HEK293 (cell line): ENCODE results near the gene HYOU1.
A peak's percentile ranks its signal among the peaks of the same experiment; 100 is the strongest.

ENCODE experiments used
- BCL11B ChIP-seq: fragments of 450-650 bp; formaldehyde crosslinking; IDR thresholded peaks from 2 replicates; pipeline ENCODE4 v1.5.1; 2016; ENCODE audit warnings: low read depth, missing biosample characterization, missing genetic modification characterization
- EGR2 ChIP-seq: fragments of 450-650 bp; formaldehyde crosslinking; IDR thresholded peaks from 2 replicates; pipeline ENCODE4 v1.5.1; 2016; ENCODE audit warnings: low read depth, missing biosample characterization, missing genetic modification characterization
- GLIS1 ChIP-seq: fragments of 450-650 bp; formaldehyde crosslinking; IDR thresholded peaks from 2 replicates; pipeline ENCODE4 v1.5.1; 2016; ENCODE audit warnings: missing biosample characterization, missing genetic modification characterization
- GLIS2 ChIP-seq: fragments of 450-650 bp; formaldehyde crosslinking; IDR thresholded peaks from 2 replicates; pipeline ENCODE4 v1.5.1; 2016; ENCODE audit warnings: missing biosample characterization, missing genetic modification characterization
- KLF16 ChIP-seq: fragments of 450-650 bp; formaldehyde crosslinking; IDR thresholded peaks from 2 replicates; pipeline ENCODE4 v1.5.1; 2017; ENCODE audit warnings: missing biosample characterization, missing genetic modification characterization
- MZF1 ChIP-seq: fragments of 450-650 bp; formaldehyde crosslinking; IDR thresholded peaks from 2 replicates; pipeline ENCODE4 v1.5.1; 2017; ENCODE audit warnings: missing biosample characterization, missing genetic modification characterization, borderline replicate concordance
- SALL2 ChIP-seq: fragments of 450-650 bp; formaldehyde crosslinking; IDR thresholded peaks from 2 replicates; pipeline ENCODE4 v1.5.0; 2017; ENCODE audit warnings: missing biosample characterization, mild to moderate bottlenecking, missing genetic modification characterization, borderline replicate concordance
- SP2 ChIP-seq: fragments of 450-650 bp; formaldehyde crosslinking; IDR thresholded peaks from 2 replicates; pipeline ENCODE4 v1.5.1; 2016; ENCODE audit warnings: missing biosample characterization, missing genetic modification characterization
- ZEB2 ChIP-seq: fragments of 450-650 bp; formaldehyde crosslinking; IDR thresholded peaks from 2 replicates; pipeline ENCODE4 v1.5.1; 2016; ENCODE audit warnings: missing biosample characterization, missing genetic modification characterization
- ZFP37 ChIP-seq: fragments of 450-650 bp; formaldehyde crosslinking; IDR thresholded peaks from 2 replicates; pipeline ENCODE4 v1.5.1; 2016; ENCODE audit warnings: missing biosample characterization, missing genetic modification characterization
- ZFP41 ChIP-seq: fragments of 450-650 bp; formaldehyde crosslinking; IDR thresholded peaks from 2 replicates; pipeline ENCODE4 v1.5.1; 2016; ENCODE audit warnings: missing biosample characterization, missing genetic modification characterization, borderline replicate concordance
- ZNF140 ChIP-seq: fragments of 450-650 bp; formaldehyde crosslinking; IDR thresholded peaks from 2 replicates; pipeline ENCODE4 v1.5.1; 2016; ENCODE audit warnings: missing biosample characterization, missing genetic modification characterization
- ZNF157 ChIP-seq: fragments of 450-650 bp; formaldehyde crosslinking; IDR thresholded peaks from 2 replicates; pipeline ENCODE4 v1.5.1; 2016; ENCODE audit warnings: missing biosample characterization, missing genetic modification characterization
- ZNF2 ChIP-seq: fragments of 450-650 bp; formaldehyde crosslinking; IDR thresholded peaks from 2 replicates; pipeline ENCODE4 v1.5.1; 2016; ENCODE audit warnings: missing biosample characterization, missing genetic modification characterization
- ZNF211 ChIP-seq: fragments of 450-650 bp; formaldehyde crosslinking; IDR thresholded peaks from 2 replicates; pipeline ENCODE4 v1.5.1; 2016; ENCODE audit warnings: low read depth, missing biosample characterization, missing genetic modification characterization
- ZNF239 ChIP-seq: fragments of 450-650 bp; formaldehyde crosslinking; IDR thresholded peaks from 2 replicates; pipeline ENCODE4 v1.5.1; 2016; ENCODE audit warnings: missing biosample characterization, missing genetic modification characterization
- ZNF335 ChIP-seq: fragments of 450-650 bp; formaldehyde crosslinking; conservative IDR thresholded peaks from 2 replicates; pipeline ENCODE4 v1.5.1; 2016; ENCODE audit warnings: missing biosample characterization, missing genetic modification characterization
- ZNF341 ChIP-seq: fragments of 450-650 bp; formaldehyde crosslinking; IDR thresholded peaks from 2 replicates; pipeline ENCODE4; 2016; ENCODE audit warnings: low read depth, missing biosample characterization, missing genetic modification characterization
- ZNF366 ChIP-seq: fragments of 450-650 bp; formaldehyde crosslinking; conservative IDR thresholded peaks from 2 replicates; pipeline ENCODE4 v1.5.1; 2016; ENCODE audit warnings: missing biosample characterization, missing genetic modification characterization
- ZNF433 ChIP-seq: fragments of 450-650 bp; formaldehyde crosslinking; IDR thresholded peaks from 2 replicates; pipeline ENCODE4 v1.5.1; 2016; ENCODE audit warnings: missing biosample characterization, missing genetic modification characterization, low read depth
- ZNF510 ChIP-seq: fragments of 450-650 bp; formaldehyde crosslinking; IDR thresholded peaks from 2 replicates; pipeline ENCODE4 v1.5.1; 2018; ENCODE audit warnings: mild to moderate bottlenecking, missing genetic modification characterization, missing biosample characterization; ENCODE audit not compliant: insufficient replicate concordance
- ZNF561 ChIP-seq: fragments of 450-650 bp; IDR thresholded peaks from 2 replicates; pipeline ENCODE4 v1.5.1; 2018; ENCODE audit warnings: missing biosample characterization, missing genetic modification characterization, borderline replicate concordance
- ZNF664 ChIP-seq: fragments of 450-650 bp; formaldehyde crosslinking; IDR thresholded peaks from 2 replicates; pipeline ENCODE4 v1.5.1; 2016; ENCODE audit warnings: missing biosample characterization, missing genetic modification characterization
- ZNF670 ChIP-seq: fragments of 450-650 bp; formaldehyde crosslinking; IDR thresholded peaks from 2 replicates; pipeline ENCODE4 v1.5.1; 2016; ENCODE audit warnings: missing biosample characterization, missing genetic modification characterization, low read depth
- ZNF747 ChIP-seq: fragments of 450-650 bp; formaldehyde crosslinking; IDR thresholded peaks from 2 replicates; pipeline ENCODE4 v1.5.1; 2016; ENCODE audit warnings: missing biosample characterization, missing genetic modification characterization
- ZNF768 ChIP-seq: fragments of 450-650 bp; formaldehyde crosslinking; IDR thresholded peaks from 2 replicates; pipeline ENCODE4 v1.5.1; 2018; ENCODE audit warnings: missing biosample characterization, mild to moderate bottlenecking, missing genetic modification characterization
- ZNF776 ChIP-seq: fragments of 450-650 bp; formaldehyde crosslinking; IDR thresholded peaks from 2 replicates; pipeline ENCODE4 v1.5.0; 2017; ENCODE audit warnings: missing biosample characterization, missing genetic modification characterization, borderline replicate concordance
- ZNF792 ChIP-seq: fragments of 450-650 bp; formaldehyde crosslinking; IDR thresholded peaks from 2 replicates; pipeline ENCODE4 v1.5.1; 2016; ENCODE audit warnings: missing biosample characterization, missing genetic modification characterization
- TF ChIP-seq, protein P1 (sequence below): sonication (generic); formaldehyde crosslinking; IDR thresholded peaks from 2 replicates; pipeline ENCODE4 v1.8.1; 2022; ENCODE audit warnings: mild to moderate bottlenecking, moderate library complexity, missing genetic modification reagents
- TF ChIP-seq, protein P2 (sequence below): fragments of 450-650 bp; formaldehyde crosslinking; IDR thresholded peaks from 2 replicates; pipeline ENCODE4 v1.5.1; 2016; ENCODE audit warnings: missing biosample characterization, missing genetic modification characterization
- TF ChIP-seq, protein P3 (sequence below): fragments of 450-650 bp; formaldehyde crosslinking; IDR thresholded peaks from 2 replicates; pipeline ENCODE4 v1.5.1; 2016; ENCODE audit warnings: missing biosample characterization, missing genetic modification characterization
- TF ChIP-seq, protein P4 (sequence below): fragments of 450-650 bp; formaldehyde crosslinking; IDR thresholded peaks from 2 replicates; pipeline ENCODE4 v1.5.1; 2017; ENCODE audit warnings: missing biosample characterization, missing genetic modification characterization
- TF ChIP-seq, protein P5 (sequence below): fragments of 450-650 bp; formaldehyde crosslinking; IDR thresholded peaks from 2 replicates; pipeline ENCODE4 v1.5.1; 2016; ENCODE audit warnings: missing biosample characterization, missing genetic modification characterization

HYOU1 gene

DNA sequence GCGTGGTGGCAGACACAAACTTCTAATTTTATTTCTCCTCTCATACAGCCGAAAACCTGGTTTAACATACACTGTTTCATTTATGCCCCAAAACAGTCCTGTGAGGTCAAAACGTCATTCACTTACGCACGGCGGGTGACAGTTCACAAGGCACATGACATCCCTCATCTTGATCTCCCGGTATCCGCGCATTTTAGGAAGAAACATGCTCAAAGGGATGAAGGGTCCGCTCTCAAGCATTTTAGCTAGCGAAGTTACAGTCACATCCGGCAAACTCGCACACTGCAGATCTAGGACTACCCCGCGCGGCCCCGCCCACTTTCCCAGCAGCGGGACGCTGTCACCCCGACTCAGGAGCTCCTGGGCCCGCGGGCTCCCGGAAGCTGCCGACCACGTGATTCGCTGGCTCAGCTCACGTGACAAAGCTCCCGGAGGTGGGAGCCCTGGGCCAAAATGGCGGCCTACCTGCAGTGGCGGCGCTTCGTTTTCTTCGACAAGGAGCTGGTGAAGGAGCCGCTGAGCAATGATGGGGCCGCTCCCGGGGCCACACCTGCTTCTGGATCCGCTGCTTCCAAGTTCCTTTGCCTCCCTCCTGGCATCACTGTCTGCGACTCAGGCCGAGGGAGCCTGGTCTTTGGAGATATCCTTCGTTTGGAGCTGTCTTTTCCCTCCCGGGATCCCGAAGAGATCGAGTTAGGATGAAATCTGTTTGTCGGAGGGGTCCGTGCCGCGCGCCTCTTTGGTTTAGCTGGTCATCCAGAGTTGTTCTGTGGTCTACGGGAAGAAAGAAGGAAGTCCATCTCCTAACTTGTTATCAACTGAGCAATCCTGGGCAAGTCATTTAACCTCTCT, 10.6 kb upstream of the HYOU1 start, which contains the start of gene VPS11 (continued):
- TF ChIP-seq ZNF2 (tag by site-specific recombination) (no peak), SALL2 (tag by site-specific recombination) (no peak), MZF1 (no peak), ZNF335 (tag by site-specific recombination) (peak; percentile 78), ZNF211 (tag by site-specific recombination) (no peak), ZNF239 (tag by site-specific recombination) (no peak), ZNF157 (tag by site-specific recombination) (no peak), ZNF366 (tag by site-specific recombination) (no peak), ZNF747 (tag by site-specific recombination) (no peak), ZNF776 (tag by site-specific recombination) (no peak), ZFP37 (no peak), ZNF561 (tag by site-specific recombination) (peak; percentile 84; the same call in 1 of the 2 replicates), BCL11B (tag by site-specific recombination) (no peak), ZNF664 (tag by site-specific recombination) (no peak), EGR2 (tag by site-specific recombination) (no peak), ZEB2 (tag by site-specific recombination) (no peak; the same call in none of the 2 replicates), GLIS2 (tag by site-specific recombination) (no peak), GLIS1 (tag by site-specific recombination) (peak; percentile 39; the same call in 1 of the 2 replicates), ZNF792 (tag by site-specific recombination) (no peak), ZNF341 (no peak), ZNF670 (tag by site-specific recombination) (no peak), ZFP41 (tag by site-specific recombination) (no peak), ZNF768 (tag by site-specific recombination) (no peak), KLF16 (peak; percentile 75), ZNF433 (no peak), SP2 (tag by site-specific recombination) (peak; percentile 81), ZNF510 (tag by site-specific recombination) (no peak), ZNF140 (tag by site-specific recombination) (no peak)
- TF ChIP-seq, protein P1, sequence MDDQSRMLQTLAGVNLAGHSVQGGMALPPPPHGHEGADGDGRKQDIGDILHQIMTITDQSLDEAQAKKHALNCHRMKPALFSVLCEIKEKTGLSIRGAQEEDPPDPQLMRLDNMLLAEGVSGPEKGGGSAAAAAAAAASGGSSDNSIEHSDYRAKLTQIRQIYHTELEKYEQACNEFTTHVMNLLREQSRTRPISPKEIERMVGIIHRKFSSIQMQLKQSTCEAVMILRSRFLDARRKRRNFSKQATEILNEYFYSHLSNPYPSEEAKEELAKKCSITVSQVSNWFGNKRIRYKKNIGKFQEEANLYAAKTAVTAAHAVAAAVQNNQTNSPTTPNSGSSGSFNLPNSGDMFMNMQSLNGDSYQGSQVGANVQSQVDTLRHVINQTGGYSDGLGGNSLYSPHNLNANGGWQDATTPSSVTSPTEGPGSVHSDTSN, result no peak
- TF ChIP-seq, protein P2, sequence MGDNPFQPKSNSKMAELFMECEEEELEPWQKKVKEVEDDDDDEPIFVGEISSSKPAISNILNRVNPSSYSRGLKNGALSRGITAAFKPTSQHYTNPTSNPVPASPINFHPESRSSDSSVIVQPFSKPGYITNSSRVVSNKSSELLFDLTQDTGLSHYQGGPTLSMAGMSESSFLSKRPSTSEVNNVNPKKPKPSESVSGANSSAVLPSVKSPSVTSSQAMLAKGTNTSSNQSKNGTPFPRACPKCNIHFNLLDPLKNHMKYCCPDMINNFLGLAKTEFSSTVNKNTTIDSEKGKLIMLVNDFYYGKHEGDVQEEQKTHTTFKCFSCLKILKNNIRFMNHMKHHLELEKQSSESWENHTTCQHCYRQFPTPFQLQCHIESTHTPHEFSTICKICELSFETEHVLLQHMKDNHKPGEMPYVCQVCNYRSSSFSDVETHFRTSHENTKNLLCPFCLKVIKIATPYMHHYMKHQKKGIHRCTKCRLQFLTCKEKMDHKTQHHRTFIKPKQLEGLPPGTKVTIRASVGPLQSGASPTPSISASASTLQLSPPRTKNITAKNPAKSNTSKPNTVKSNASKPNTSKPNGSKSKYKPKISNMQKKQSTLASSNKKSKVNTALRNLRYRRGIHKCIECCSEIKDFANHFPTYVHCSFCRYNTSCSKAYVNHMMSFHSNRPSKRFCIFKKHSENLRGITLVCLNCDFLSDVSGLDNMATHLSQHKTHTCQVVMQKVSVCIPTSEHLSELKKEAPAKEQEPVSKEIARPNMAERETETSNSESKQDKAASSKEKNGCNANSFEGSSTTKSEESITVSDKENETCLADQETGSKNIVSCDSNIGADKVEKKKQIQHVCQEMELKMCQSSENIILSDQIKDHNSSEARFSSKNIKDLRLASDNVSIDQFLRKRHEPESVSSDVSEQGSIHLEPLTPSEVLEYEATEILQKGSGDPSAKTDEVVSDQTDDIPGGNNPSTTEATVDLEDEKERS (tag by site-specific recombination), result no peak
- TF ChIP-seq, protein P3, sequence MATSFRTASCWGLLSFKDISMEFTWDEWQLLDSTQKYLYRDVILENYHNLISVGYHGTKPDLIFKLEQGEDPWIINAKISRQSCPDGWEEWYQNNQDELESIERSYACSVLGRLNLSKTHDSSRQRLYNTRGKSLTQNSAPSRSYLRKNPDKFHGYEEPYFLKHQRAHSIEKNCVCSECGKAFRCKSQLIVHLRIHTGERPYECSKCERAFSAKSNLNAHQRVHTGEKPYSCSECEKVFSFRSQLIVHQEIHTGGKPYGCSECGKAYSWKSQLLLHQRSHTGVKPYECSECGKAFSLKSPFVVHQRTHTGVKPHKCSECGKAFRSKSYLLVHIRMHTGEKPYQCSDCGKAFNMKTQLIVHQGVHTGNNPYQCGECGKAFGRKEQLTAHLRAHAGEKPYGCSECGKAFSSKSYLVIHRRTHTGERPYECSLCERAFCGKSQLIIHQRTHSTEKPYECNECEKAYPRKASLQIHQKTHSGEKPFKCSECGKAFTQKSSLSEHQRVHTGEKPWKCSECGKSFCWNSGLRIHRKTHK (tag by site-specific recombination), result no peak
- TF ChIP-seq, protein P4, sequence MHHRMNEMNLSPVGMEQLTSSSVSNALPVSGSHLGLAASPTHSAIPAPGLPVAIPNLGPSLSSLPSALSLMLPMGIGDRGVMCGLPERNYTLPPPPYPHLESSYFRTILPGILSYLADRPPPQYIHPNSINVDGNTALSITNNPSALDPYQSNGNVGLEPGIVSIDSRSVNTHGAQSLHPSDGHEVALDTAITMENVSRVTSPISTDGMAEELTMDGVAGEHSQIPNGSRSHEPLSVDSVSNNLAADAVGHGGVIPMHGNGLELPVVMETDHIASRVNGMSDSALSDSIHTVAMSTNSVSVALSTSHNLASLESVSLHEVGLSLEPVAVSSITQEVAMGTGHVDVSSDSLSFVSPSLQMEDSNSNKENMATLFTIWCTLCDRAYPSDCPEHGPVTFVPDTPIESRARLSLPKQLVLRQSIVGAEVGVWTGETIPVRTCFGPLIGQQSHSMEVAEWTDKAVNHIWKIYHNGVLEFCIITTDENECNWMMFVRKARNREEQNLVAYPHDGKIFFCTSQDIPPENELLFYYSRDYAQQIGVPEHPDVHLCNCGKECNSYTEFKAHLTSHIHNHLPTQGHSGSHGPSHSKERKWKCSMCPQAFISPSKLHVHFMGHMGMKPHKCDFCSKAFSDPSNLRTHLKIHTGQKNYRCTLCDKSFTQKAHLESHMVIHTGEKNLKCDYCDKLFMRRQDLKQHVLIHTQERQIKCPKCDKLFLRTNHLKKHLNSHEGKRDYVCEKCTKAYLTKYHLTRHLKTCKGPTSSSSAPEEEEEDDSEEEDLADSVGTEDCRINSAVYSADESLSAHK, result no peak
- TF ChIP-seq, protein P5, sequence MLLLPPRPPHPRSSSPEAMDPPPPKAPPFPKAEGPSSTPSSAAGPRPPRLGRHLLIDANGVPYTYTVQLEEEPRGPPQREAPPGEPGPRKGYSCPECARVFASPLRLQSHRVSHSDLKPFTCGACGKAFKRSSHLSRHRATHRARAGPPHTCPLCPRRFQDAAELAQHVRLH, result 0 out of 2 replicates have a peak, but pooled peaks have one; percentile 48
